HCT116 (cell line): ENCODE data around the gene GMEB2. TPM values are rescaled to one million over a fixed set of nuclear protein-coding genes. Genes with fewer than 3 reads are reported as not detected.

Source experiments
- ATAC-seq: fragments of 200-7000 bp; cut with Tn5 transposase; 2 replicates; pipeline ENCODE4 v1.9.1; 2020; ENCODE audit warnings: mild to moderate bottlenecking, moderate library complexity
- BruUV-seq: library from RNA; stranded (reverse); fragments of 400-500 nt; replicated peaks from 2 replicates; lab custom pipeline; 2021; lab: Mats Ljungman, UMichigan
- CTCF ChIA-PET: fragments of 300-600 bp; sonication (Branson Sonifier 250); formaldehyde crosslinking; loops from one replicate; lab custom pipeline; 2021; ENCODE audit warnings: antibody characterized with exemption; lab: Charles Lee
- POLR2A ChIA-PET: fragments of 300-600, 350-600 bp; sonication (Branson Sonifier 250); formaldehyde crosslinking; loops from one replicate; lab custom pipeline; 2021; ENCODE audit warnings: antibody characterized with exemption; lab: Charles Lee
- RAD21 ChIA-PET, 2 experiments: fragments of 300-600 bp; sonication (Branson Sonifier 250); formaldehyde crosslinking; loops; one replicate each; lab custom pipeline; 2023; ENCODE audit warnings: low total read pairs in 2 of 2; ENCODE audit not compliant: uncharacterized antibody in 2 of 2, unreplicated experiment in 2 of 2, low non-redundant PET in 1 of 2; lab: Charles Lee
- DNase-seq: peaks from one replicate; pipeline ENCODE4 v3.0.0-alpha.2; 2010; ENCODE audit warnings: low read depth, low spot score
- H2AFZ ChIP-seq: fragments of 200-600 bp; shearing (Covaris generic), sonication (generic); 2 replicates; pipeline ENCODE4 v1.6.1; 2017; ENCODE audit warnings: low read depth, mixed run types, mixed read lengths, antibody characterized with exemption, low read length; ENCODE audit not compliant: poor library complexity, severe bottlenecking
- H3K27ac ChIP-seq: 2 replicates; pipeline ENCODE4 v1.5.1; 2012; ENCODE audit warnings: low read depth, low read length
- H3K27me3 ChIP-seq: fragments of 200-600 bp; sonication (generic); 2 replicates; pipeline ENCODE4 v1.6.1; 2016; ENCODE audit warnings: mixed run types, low read length, mixed read lengths; ENCODE audit not compliant: insufficient read depth
- H3K36me3 ChIP-seq, 2 experiments: fragments of 200-500 bp in 1 of 2; fragments of 200-600 bp in 1 of 2; sonication (Bioruptor generic) in 1 of 2; sonication (generic) in 1 of 2; 2 replicates each; pipeline versions ENCODE4 v1.5.1 to v1.6.1; 2014 to 2016; ENCODE audit warnings: low read length in 2 of 2, inconsistent platforms in 1 of 2, mixed read lengths in 1 of 2, mixed run types in 1 of 2; ENCODE audit not compliant: insufficient read depth in 2 of 2, control insufficient read depth in 1 of 2
- H3K4me1 ChIP-seq, 2 experiments: fragments of 200-600 bp in 1 of 2; sonication (generic) in 1 of 2; 2 replicates each; pipeline versions ENCODE4 v1.5.1 to v1.6.1; 2012 to 2017; ENCODE audit warnings: low read length in 2 of 2, inconsistent platforms in 1 of 2, mild to moderate bottlenecking in 1 of 2, mixed read lengths in 1 of 2, mixed run types in 1 of 2, moderate library complexity in 1 of 2; ENCODE audit not compliant: insufficient read depth in 2 of 2, control insufficient read depth in 1 of 2
- H3K4me2 ChIP-seq: fragments of 200-600 bp; sonication (generic); 2 replicates; pipeline ENCODE4 v1.6.1; 2017; ENCODE audit warnings: mixed run types, low read length, mixed read lengths
- H3K4me3 ChIP-seq, 2 experiments: fragments of 200-600 bp in 1 of 2; sonication (generic) in 1 of 2; replicated peaks in 1 of 2; 2 replicates each; pipeline ENCODE4 v1.5.1; 2011 to 2016; ENCODE audit warnings: low read length in 2 of 2, control low read depth in 1 of 2, low read depth in 1 of 2, mild to moderate bottlenecking in 1 of 2, mixed read lengths in 1 of 2, mixed run types in 1 of 2
- H3K79me2 ChIP-seq: fragments of 200-600 bp; sonication (generic); 2 replicates; pipeline ENCODE4 v1.6.1; 2017; ENCODE audit warnings: mild to moderate bottlenecking, mixed run types, low read length, moderate library complexity, mixed read lengths; ENCODE audit not compliant: insufficient read depth
- H3K9ac ChIP-seq: fragments of 200-600 bp; sonication (generic); 2 replicates; pipeline ENCODE4 v1.6.1; 2016; ENCODE audit warnings: low read length, mixed read lengths
- H3K9me2 ChIP-seq: fragments of 200-600 bp; sonication (generic), shearing (Covaris generic); 2 replicates; pipeline ENCODE4 v1.6.1; 2017; ENCODE audit warnings: mixed run types, mild to moderate bottlenecking, moderate library complexity; ENCODE audit not compliant: insufficient read depth
- H3K9me3 ChIP-seq, 2 experiments: fragments of 200-500 bp in 1 of 2; fragments of 200-600 bp in 1 of 2; sonication (Bioruptor generic) in 1 of 2; sonication (generic) in 1 of 2; 2 replicates each; pipeline ENCODE4 v1.6.1; 2014 to 2017; ENCODE audit warnings: low read length in 2 of 2, mixed read lengths in 2 of 2, inconsistent platforms in 1 of 2, low read depth in 1 of 2, mild to moderate bottlenecking in 1 of 2, mixed run types in 1 of 2, moderate library complexity in 1 of 2; ENCODE audit not compliant: control insufficient read depth in 1 of 2, insufficient read depth in 1 of 2
- H4K20me1 ChIP-seq: fragments of 200-600 bp; sonication (generic), shearing (Covaris generic); 2 replicates; pipeline ENCODE4 v1.6.1; 2017; ENCODE audit warnings: mixed run types, mild to moderate bottlenecking, moderate library complexity; ENCODE audit not compliant: insufficient read depth
- ATF3 ChIP-seq: IDR thresholded peaks from 2 replicates; pipeline ENCODE4 v1.6.1; 2012
- CEBPB ChIP-seq: IDR thresholded peaks from 2 replicates; pipeline ENCODE4 v1.6.1; 2012; ENCODE audit warnings: low read depth
- CTCF ChIP-seq, 3 experiments: fragments of 200-600 bp in 1 of 3; sonication (generic) in 1 of 3; IDR thresholded peaks in 2 of 3; conservative IDR thresholded peaks in 1 of 3; 2 replicates each; pipeline ENCODE4 v1.5.1; 2012 to 2017; ENCODE audit warnings: low read depth in 2 of 3, low read length in 2 of 3, antibody characterized with exemption in 1 of 3, borderline replicate concordance in 1 of 3, control low read depth in 1 of 3, mild to moderate bottlenecking in 1 of 3, mixed read lengths in 1 of 3, mixed run types in 1 of 3, moderate library complexity in 1 of 3; ENCODE audit not compliant: insufficient read depth in 1 of 3
- EGR1 ChIP-seq: IDR thresholded peaks from 2 replicates; pipeline ENCODE4 v1.6.1; 2012; ENCODE audit warnings: low read depth
- ELF1 ChIP-seq: IDR thresholded peaks from 2 replicates; pipeline ENCODE4 v1.6.1; 2012; ENCODE audit warnings: low read depth, borderline replicate concordance
- EZH2 ChIP-seq: fragments of 200-600 bp; sonication (generic); IDR thresholded peaks from 2 replicates; pipeline ENCODE4 v1.6.1; 2017; ENCODE audit warnings: antibody characterized with exemption, mixed run types
- EZH2phosphoT487 ChIP-seq: fragments of 200-600 bp; IDR thresholded peaks from 2 replicates; pipeline ENCODE4 v1.6.1; 2018; ENCODE audit warnings: antibody characterized with exemption, borderline replicate concordance
- FOSL1 ChIP-seq: IDR thresholded peaks from 2 replicates; pipeline ENCODE4 v1.6.1; 2012; ENCODE audit warnings: low read depth
- JUND ChIP-seq: IDR thresholded peaks from 2 replicates; pipeline ENCODE4 v1.6.1; 2012
- MAX ChIP-seq: IDR thresholded peaks from 2 replicates; pipeline ENCODE4 v1.6.1; 2012
- RAD21 ChIP-seq: IDR thresholded peaks from 2 replicates; pipeline ENCODE4 v1.6.1; 2012; ENCODE audit warnings: low read depth, mild to moderate bottlenecking
- REST ChIP-seq: IDR thresholded peaks from 2 replicates; pipeline ENCODE4 v1.6.1; 2012; ENCODE audit warnings: low read depth
- SIN3A ChIP-seq: IDR thresholded peaks from 2 replicates; pipeline ENCODE4 v1.6.1; 2012; ENCODE audit warnings: low read depth
- SP1 ChIP-seq: IDR thresholded peaks from 2 replicates; pipeline ENCODE4 v1.6.1; 2012; ENCODE audit warnings: low read depth
- SRF ChIP-seq: IDR thresholded peaks from 2 replicates; pipeline ENCODE4 v1.6.1; 2012; ENCODE audit warnings: low read depth
- TCF7L2 ChIP-seq: IDR thresholded peaks from 2 replicates; pipeline ENCODE4 v1.7.0; 2011; ENCODE audit warnings: borderline replicate concordance, inconsistent platforms; ENCODE audit not compliant: insufficient read depth, insufficient read length; ENCODE audit errors: extremely low read depth
- ZBTB33 ChIP-seq: IDR thresholded peaks from 2 replicates; pipeline ENCODE4 v1.6.1; 2011; ENCODE audit warnings: mild to moderate bottlenecking, low read length, moderate library complexity; ENCODE audit not compliant: insufficient replicate concordance; ENCODE audit errors: extremely low read depth
- ZNF274 ChIP-seq: fragments of 200-500 bp; sonication (Bioruptor generic); IDR thresholded peaks from 2 replicates; pipeline ENCODE4 v1.6.1; 2014; ENCODE audit warnings: mild to moderate bottlenecking, low read depth, low read length, inconsistent platforms
- intact Hi-C: fragments of 100-400 bp; cut with micrococcal nuclease; formaldehyde crosslinking; loops from 2 replicates; pipeline ENCODE4 v1.10.0; 2022
- total RNA-seq: library from RNA; stranded (reverse); gene quantifications from one replicate; pipeline ENCODE4 v1.2.1, GENCODE V29; 2021; ENCODE audit not compliant: unreplicated experiment

Gene GMEB2
- total RNA-seq, 1 experiment from 2014 or later: 13.9 TPM

- ATAC-seq (no peak), DNase-seq (no peak)
- Histone ChIP-seq H3K9ac (no peak overlapping the region), H3K36me3 (peaks cover 4 to 20% of the 10 kb centered on the region in 2 experiments), H3K4me2 (no peak overlapping the region), H2AFZ (no peak overlapping the region), H3K4me3 (no peak overlapping the region), H4K20me1 (no peaks in the 10 kb centered on the region), H3K27me3 (no peaks in the 10 kb centered on the region), H3K27ac (no peak overlapping the region), H3K4me1 (no peaks in the 10 kb centered on the region), H3K9me2 (no peaks in the 10 kb centered on the region), H3K79me2 (peaks cover 31% of the 10 kb centered on the region), H3K9me3 (peaks cover 5 to 6% of the 10 kb centered on the region in 2 experiments; a peak in 1 of 4 replicates)
- POLR2A ChIA-PET: no interaction called here
- CTCF ChIA-PET: no interaction called here
- BruUV-seq: no TSS peak
- TF ChIP-seq CEBPB (no peak), JUND (no peak), ZBTB33 (no peak), ELF1 (no peak), ZNF274 (no peak), FOSL1 (no peak), ATF3 (no peak), TCF7L2 (no peak), REST (no peak), RAD21 (no peak), SIN3A (no peak), MAX (no peak), EZH2phosphoT487 (no peak), SP1 (no peak), EZH2 (no peak), EGR1 (no peak), CTCF (IDR thresholded peaks at IDR 0.05 in 2 of 3, conservative IDR thresholded peaks at IDR 0.05 in 1 of 3; ENCODE audit: borderline replicate concordance in 1 of 3, insufficient read depth in 1 of 3, low read depth in 2 of 3, low read length in 2 of 3) (no peak), SRF (no peak)
- intact Hi-C loops: no loop called here
- RAD21 ChIA-PET: no interaction called here
Observed at GRCh38 chr20:63619086-63619485, 7.8 kb downstream of the GMEB2 start.
